HS-27A (cell line): ENCODE data around the gene ZNF787.
"Not testable (repeated sequence)": the region's sequence is repeated elsewhere in the genome, so short reads cannot be mapped to it uniquely, and the experiment has no call there.

Experiments used
- DNase-seq: peaks from one replicate; pipeline ENCODE4 v3.0.0-alpha.2; 2012; ENCODE audit warnings: low read depth, missing footprints

The ZNF787 gene

GRCh38 chr19:56121180-56122167 lies at the start of gene ZNF787:
Gene ZNF787 (minus strand): TSS chr19:56121295. CDS start chr19:56103217, 18,078 bp downstream.
- DNase-seq: peak; percentile 95

GRCh38 chr19:56170261-56170660 lies 49.2 kb upstream of the ZNF787 start:
- no peak for DNase-seq

DNA sequence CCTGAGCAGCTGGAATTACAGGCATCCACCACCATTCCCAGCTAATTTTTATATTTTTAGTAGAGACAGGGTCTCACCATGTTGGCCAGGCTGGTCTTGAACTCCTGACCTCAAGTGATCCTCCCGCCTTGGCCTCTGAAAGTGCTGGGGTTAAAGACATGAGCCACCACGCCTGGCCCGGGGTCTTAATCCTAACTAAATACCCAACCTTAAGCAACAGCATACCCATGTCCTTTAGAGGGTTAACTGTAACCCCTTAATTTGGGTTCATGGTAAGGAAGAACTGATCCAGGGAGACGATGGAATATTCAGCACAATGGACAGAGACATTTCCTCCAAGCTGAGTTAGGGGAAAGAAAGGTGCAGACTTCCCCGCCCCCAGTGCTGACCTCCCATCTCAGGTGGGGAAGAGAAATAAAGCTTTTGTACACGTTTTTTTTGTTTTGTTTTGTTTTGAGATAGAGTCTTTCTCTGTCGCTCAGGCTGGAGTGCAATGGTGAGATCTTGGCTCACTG lies 46.0 kb upstream of the ZNF787 start:
- DNase-seq: no peak

- DNase-seq: no peak
Measured at GRCh38 chr19:56163097-56163496, 42.0 kb upstream of the ZNF787 start.

GRCh38 chr19:56162258-56162657 lies 41.2 kb upstream of the ZNF787 start:
- DNase-seq: no peak

DNA sequence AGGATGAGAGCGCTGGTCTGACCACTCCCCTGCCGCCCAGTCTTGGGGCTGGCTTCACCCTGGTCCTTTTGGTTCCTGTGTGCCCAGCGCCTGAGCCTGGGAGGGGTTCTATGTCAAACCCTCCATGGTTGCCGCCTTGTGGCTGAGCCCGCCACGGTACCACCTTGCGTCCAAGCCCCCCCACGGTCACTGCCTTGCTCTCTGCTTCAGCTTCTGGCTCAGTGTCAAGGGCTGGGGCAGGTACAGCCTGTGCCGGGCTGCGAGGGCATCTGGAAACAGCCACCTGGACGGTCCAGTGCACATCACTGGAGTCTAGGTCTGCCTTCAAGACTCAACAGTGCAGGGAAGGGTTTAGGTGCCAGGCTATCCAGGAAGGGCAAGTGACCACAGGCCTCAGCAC lies 40.4 kb upstream of the ZNF787 start:
- no peak for DNase-seq

DNA sequence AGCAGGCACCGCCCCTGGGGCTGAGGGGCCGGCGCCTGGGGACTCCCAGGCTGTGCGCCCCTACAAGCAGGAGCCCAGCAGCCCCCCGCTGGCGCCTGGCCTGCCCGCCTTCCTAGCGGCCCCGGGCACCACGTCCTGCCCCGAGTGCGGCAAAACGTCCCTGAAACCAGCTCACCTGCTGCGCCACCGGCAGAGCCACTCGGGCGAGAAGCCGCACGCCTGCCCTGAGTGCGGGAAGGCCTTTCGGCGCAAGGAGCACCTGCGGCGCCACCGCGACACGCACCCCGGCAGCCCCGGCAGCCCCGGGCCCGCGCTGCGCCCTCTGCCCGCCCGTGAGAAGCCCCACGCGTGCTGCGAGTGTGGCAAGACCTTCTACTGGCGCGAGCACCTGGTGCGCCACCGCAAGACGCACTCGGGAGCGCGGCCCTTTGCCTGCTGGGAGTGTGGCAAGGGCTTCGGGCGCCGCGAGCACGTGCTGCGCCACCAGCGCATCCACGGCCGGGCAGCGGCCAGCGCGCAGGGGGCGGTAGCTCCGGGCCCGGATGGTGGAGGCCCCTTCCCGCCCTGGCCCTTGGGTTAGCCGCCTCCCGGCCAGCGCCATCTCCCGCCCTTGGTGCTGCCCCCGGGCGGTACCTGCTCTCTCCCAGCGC lies 38.7 kb upstream of the ZNF787 start:
- DNase-seq: no peak

- DNase-seq: no peak
Measured at GRCh38 chr19:56159009-56159559, 38.0 kb upstream of the ZNF787 start.

GRCh38 chr19:56158170-56158757 lies 37.2 kb upstream of the ZNF787 start:
- no peak for DNase-seq

GRCh38 chr19:56156768-56157167 lies 35.7 kb upstream of the ZNF787 start:
- DNase-seq: no peak

DNA sequence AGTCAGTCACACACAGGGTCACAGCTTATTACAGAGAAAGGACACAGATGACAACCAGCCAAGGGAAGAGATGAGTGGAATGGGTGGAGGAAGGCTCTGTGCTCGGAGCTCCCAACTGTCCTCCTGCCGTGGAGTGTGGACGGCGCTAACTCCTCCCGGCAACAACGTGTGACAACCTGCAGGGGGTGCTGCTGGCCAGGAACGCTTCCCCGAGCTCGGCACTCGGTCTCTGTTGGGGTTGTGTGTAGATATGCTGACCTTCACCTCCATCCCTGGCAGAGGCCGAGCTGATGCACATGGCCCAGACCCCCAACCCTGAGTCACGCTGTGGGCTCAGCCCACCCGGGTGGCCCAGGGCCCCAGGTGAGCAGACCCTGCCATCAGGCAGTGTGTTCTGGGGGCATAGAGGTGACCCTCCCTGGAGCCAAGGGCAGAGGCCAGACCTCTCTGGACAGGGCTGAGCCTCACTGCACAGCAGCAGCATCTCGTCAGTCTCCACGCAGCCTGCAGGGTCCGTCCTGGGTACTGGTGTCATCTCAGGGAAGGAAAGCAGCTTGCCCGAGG lies 34.1 kb upstream of the ZNF787 start:
- DNase-seq: no peak

GRCh38 chr19:56153507-56153906 lies 32.4 kb upstream of the ZNF787 start:
- DNase-seq: no peak

DNA sequence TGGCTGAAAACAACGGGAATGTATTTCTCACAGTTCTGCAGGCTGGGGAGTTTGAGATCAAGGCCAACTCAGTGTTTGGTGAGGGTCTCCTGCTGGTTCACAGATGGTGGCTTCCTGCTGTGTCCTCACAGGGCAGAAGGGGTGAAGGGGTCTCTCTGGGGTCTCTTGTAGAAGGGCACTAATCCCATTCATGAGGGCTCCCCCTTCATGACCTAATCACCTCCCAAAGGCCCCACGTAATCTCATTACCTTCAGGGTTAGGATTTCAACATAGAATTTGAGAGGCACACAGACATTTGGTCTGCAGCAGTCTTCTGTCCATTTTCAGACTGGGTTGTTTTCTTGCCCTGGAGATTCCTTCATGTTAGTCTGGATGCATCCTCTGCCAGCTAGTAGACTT lies 31.5 kb upstream of the ZNF787 start:
- no peak for DNase-seq

GRCh38 chr19:56150358-56150757 lies 29.3 kb upstream of the ZNF787 start:
- no peak for DNase-seq

GRCh38 chr19:56149656-56150038 lies 28.6 kb upstream of the ZNF787 start:
- DNase-seq: no peak

DNA sequence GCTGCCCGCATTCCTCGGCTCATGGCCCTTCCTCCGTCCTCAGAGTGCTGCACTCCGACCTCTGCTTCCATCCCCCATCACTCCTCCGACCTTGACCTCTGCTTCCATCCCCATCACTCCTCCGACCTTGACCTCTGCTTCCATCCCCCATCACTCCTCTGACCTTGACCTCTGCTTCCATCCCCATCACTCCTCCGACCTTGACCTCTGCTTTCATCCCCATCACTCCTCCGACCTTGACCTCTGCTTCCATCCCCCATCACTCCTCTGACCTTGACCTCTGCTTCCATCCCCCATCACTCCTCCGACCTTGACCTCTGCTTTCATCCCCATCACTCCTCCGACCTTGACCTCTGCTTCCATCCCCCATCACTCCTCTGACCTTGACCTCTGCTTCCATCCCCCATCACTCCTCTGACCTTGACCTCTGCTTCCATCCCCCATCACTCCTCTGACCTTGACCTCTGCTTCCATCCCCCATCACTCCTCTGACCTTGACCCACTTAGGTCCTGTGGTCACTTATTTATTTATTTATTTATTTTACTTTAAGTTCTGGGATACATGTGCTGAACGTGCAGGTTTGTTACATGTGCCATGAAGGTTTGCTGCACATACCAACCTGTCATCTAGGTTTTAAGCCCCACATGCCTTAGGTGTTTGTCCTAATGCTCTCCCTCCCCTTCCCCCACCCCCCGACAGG lies 28.0 kb upstream of the ZNF787 start:
- not testable (repeated sequence) for DNase-seq

DNA sequence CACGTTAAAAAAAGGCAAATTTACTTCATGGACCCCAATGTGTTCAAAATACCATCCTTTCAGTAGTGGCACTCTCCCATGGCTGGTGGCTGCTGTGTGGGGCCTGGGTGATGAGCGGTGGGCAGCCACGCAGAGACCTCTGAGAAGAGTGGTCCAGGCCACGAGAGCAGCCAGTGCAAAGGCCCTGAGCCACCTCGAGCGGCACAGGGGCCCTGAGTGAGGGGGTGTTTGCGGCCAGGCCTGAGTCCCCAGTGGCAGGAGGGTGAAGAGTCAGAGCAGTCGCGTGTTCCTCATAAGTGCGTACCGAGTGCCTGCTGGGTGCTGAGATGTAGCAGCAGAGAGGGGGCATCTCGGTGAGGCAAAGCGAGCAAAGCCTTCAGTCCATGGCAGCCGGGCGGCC lies 27.0 kb upstream of the ZNF787 start:
- DNase-seq: no peak

DNA sequence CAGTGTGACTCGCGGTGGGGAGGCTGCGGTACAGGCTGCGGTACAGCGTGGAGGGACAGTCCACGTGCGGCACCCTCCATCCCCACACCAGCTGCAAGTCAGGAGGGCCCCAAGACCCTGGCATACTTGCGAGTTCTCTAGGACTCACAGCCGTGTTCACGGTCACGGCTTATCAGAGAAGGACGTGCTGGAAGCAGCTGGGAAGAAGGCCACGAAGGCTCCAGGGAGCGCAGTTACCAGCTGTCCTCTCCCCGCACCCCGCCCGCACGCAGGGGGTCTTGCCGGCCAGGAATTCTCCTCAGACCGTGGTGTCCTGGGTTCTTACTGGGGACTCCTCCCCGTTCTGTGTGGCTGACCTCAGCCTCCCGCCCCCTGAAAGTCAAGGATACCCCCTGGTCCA lies 26.2 kb upstream of the ZNF787 start:
- no peak for DNase-seq

GRCh38 chr19:56146904-56147303 lies 25.8 kb upstream of the ZNF787 start:
- no peak for DNase-seq

DNA sequence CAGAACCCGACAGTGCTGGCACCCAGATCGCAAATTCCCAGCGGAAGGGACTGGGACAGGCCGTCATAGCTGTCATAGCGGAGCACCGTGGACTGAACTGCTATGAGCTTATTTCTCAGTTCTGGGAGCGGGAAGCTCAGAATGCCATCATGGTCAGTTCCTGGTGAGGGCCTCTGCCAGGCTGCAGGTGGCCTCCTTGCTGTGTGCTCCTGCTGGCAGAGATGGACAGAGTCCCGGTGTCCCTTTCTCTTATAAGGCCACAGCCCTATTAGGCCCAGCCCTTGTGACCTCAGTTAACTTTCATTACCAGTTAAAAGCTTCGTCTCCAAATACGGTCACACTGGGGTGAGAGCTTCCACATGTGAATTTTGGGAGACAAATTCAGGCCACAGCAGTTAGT lies 24.6 kb upstream of the ZNF787 start:
- DNase-seq: no peak

DNA sequence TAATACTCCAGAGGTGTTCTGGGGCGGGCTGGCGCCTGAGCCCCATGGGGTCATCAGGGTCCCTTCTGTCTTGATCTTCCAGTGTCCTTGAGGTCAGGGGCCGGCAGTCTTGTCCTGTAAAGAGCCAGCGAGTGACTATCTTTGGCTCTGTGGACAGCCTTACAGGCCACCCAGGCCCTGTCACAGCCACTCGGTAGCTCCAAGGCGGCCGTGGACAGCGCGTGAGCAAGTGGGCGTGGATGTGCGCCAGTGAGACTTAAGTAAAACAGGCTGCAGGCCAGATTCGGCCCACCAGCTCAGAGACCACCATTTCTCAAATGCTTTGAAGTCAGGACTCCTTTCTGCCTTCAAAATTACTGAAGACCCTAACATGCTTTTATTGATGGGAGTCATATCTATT lies 23.7 kb upstream of the ZNF787 start:
- no peak for DNase-seq
